IPS-18a (cell line): ENCODE measurements around the gene MTUS2.
"Not testable (repeated sequence)": the region's sequence is repeated elsewhere in the genome, so short reads cannot be mapped to it uniquely, and the experiment has no call there.

Experiments used
- H3K27ac ChIP-seq: one replicate; pipeline ENCODE4 v1.5.1; 2013; ENCODE audit warnings: low read length
- H3K27me3 ChIP-seq: one replicate; pipeline ENCODE4 v1.6.1; 2013; ENCODE audit warnings: mild to moderate bottlenecking, low read length; ENCODE audit not compliant: control insufficient read depth, insufficient read depth
- H3K36me3 ChIP-seq: one replicate; pipeline ENCODE4 v1.6.1; 2013; ENCODE audit warnings: low read depth, low read length; ENCODE audit not compliant: control insufficient read depth
- H3K4me1 ChIP-seq: one replicate; pipeline ENCODE4 v1.6.1; 2013; ENCODE audit warnings: low read depth, low read length; ENCODE audit not compliant: control insufficient read depth
- H3K4me3 ChIP-seq: one replicate; pipeline ENCODE4 v1.5.1; 2013; ENCODE audit warnings: low read length
- H3K9ac ChIP-seq: one replicate; pipeline ENCODE4 v1.6.1; 2013; ENCODE audit warnings: mild to moderate bottlenecking, low read length, moderate library complexity
- H3K9me3 ChIP-seq: one replicate; pipeline ENCODE4 v1.6.1; 2013; ENCODE audit warnings: low read depth, low read length; ENCODE audit not compliant: control insufficient read depth

Gene MTUS2

DNA sequence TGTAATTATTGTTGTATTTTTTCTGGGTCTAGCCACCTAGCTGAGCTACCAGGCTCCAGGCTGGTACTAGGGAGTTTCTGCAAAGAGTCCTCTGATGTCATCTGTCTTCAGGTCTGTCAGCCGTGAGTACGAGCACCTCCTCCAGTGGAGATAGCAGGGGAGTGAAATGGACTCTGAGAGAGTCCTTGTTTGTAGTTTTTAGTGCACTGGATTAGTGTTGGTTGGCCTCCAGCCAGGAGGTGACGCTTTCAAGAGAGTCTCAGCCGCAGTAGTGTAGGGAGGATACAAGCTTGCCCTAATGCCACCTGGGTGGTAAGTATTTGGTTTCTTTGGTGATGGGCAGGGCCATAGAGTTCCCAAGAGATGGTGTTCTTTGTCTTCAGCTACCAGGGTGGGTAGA lies 390.5 kb downstream of the MTUS2 start:
- no peak overlapping the region for H3K4me3 ChIP-seq
- no peak overlapping the region for H3K27ac ChIP-seq
- H3K36me3 ChIP-seq, result no peaks in the 10 kb centered on the region
- H3K9me3 ChIP-seq, result no peaks in the 10 kb centered on the region
- H3K27me3 ChIP-seq, result no peaks in the 10 kb centered on the region
- H3K4me1 ChIP-seq, result no peaks in the 10 kb centered on the region
- H3K9ac ChIP-seq, result no peak overlapping the region

DNA sequence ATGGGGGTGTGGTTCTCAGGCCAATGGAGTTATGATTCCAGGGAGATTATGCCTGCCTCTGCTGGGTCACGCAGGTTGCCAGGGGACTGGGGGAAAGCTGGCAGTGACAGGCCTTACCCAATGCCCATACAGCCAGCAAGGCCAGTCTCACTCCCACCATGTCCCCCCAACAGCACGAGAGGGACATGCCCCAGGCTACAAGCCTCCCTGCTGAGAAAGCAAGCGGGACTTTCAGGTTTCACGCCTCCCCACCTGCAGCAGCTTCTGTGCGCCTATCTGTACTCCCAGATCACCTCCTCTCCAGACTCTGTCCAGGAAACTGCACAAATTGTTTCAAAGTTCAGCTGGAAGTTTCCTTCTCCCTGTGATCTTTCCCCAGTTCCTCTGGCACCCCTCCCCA lies 391.0 kb downstream of the MTUS2 start:
- not testable (repeated sequence) for H3K9ac ChIP-seq, H3K4me1 ChIP-seq, H3K27ac ChIP-seq, H3K9me3 ChIP-seq, H3K4me3 ChIP-seq, H3K36me3 ChIP-seq, H3K27me3 ChIP-seq

DNA sequence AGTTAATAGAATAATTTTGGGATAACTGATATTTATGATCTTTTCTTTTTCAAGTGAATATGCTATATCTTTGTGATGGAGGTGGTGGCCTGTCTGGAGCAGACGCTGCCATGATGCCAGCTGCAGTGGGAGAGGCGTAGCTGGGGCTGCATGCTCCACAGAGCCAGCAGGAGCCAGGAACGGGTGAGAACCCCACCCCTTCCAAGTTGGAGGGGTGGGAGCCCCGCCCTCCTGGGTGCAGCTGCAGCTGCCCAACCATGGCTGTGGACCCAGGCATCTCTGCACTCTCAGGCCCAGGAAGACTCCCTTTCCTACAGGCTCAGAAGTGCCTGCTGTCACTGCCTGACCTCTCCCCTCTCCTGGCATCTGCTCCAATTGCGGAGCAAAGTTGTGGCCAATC lies 402.3 kb downstream of the MTUS2 start:
- Histone ChIP-seq H3K4me3 (no peak overlapping the region), H3K27me3 (no peaks in the 10 kb centered on the region), H3K4me1 (no peaks in the 10 kb centered on the region), H3K9me3 (peaks cover 11% of the 10 kb centered on the region), H3K36me3 (no peaks in the 10 kb centered on the region), H3K27ac (no peak overlapping the region), H3K9ac (no peak overlapping the region)

DNA sequence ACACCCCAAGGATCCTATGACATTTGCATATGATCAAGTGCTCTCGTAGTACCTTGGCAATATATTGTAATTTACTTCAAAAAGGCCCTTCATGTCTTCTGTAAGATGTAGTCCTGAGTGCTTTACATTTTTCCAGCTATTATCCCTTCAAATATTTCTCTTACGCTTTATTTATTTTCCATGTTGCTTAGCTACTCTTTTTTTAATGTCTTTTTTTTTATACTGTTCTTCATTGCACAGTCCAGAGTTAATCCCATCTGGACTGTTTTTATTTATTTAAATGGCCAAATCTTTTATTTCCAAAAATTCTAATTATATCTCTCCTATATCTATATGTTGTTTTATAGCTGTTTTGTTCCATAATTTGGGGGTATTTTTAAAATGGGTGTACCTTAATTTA lies 404.1 kb downstream of the MTUS2 start:
- H3K4me1 ChIP-seq, result no peaks in the 10 kb centered on the region
- no peak overlapping the region for H3K9ac ChIP-seq
- H3K9me3 ChIP-seq, result peaks cover 11% of the 10 kb centered on the region
- H3K27me3 ChIP-seq, result no peaks in the 10 kb centered on the region
- H3K36me3 ChIP-seq, result no peaks in the 10 kb centered on the region
- no peak overlapping the region for H3K4me3 ChIP-seq
- H3K27ac ChIP-seq, result no peak overlapping the region

DNA sequence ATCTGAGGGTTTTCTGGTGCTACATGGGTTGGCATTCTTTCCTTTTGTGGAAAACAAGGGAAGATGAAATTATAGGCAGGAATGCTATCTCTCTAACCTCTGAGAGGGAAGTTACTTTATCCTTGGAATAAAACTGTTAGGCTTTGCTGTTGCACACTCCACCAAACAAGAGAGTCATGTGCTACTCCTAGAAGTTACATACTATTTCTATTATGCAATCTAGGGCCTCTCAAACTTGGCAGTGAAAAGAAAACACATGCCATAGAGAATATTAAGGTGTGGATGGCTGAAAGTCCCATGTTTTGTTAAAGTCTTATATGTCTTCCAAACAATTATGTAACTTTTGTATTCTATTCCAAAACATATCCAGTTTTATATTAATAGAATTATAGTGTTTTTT lies 407.4 kb downstream of the MTUS2 start:
- Histone ChIP-seq H3K9ac (no peak overlapping the region), H3K4me1 (no peaks in the 10 kb centered on the region), H3K9me3 (peaks cover 10% of the 10 kb centered on the region), H3K4me3 (no peak overlapping the region), H3K36me3 (no peaks in the 10 kb centered on the region), H3K27me3 (no peaks in the 10 kb centered on the region), H3K27ac (no peak overlapping the region)

DNA sequence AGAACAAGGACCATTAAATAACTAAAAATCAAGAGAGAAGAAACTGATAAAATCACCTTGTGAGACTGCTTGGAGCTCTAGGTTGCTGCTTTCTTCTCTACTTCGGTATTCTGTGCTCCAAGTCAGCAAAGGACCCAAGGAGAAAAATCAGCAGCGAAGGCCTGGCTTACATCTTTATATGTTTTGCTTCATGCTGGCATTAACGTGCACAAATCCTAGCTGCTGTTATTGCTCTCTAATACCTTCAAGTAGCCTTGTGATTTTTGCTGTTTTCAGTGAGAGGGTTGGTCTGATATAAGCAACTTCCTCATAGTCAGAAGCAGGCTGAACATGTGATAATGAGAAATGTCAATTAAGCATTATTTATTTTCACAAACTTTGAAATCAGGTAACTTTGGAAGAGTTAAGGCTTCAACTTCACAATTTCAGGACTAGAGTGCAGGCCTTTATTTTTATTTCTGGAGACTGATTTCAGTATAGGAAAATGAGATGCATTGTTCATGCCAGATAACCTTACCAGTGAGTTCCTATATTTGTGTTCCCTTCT lies 410.2 kb downstream of the MTUS2 start:
- no peak overlapping the region for H3K9ac ChIP-seq
- H3K27ac ChIP-seq, result no peak overlapping the region
- no peaks in the 10 kb centered on the region for H3K27me3 ChIP-seq
- no peaks in the 10 kb centered on the region for H3K4me1 ChIP-seq
- H3K4me3 ChIP-seq, result no peak overlapping the region
- H3K36me3 ChIP-seq, result no peaks in the 10 kb centered on the region
- H3K9me3 ChIP-seq, result no peaks in the 10 kb centered on the region

DNA sequence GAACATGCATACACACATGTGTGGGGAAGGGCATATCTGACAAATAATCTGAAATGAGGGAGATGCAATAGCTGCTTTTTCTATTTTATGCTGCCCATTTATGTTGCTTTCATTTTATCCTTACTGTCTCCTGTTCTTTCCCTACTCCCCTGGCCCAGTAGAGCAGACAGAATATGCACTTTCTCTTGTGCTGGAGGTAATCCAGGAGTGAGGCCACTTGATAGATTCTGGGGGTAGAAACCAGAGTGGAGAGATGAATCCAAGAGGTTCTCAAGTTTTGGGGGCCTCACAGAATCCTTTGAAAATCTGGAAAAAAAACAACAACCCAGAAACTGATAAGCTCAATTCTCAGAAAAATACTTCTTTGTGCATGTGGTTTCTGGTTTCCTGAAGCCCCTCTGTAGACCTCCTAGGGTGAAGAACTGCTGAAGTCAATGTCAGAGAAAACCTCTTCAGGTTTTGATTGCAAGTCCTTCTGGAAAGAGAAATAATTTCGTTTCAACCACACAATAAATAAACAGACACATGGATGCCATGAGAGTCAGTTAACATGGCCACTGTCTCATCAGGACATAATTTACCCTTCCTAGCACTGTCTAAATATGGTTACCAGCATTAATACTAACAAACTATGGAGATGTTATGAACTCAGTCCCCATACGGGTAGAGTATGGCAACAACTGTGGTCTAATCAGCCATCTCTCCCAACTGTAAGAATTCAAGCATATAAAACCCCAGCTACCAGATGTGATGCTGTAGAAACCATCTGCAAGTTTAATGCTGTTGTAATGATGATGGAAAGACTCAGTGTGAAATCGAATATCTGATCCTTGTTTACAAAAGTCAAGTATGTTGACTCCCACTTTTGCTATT lies 419.8 kb downstream of the MTUS2 start:
- no peaks in the 10 kb centered on the region for H3K36me3 ChIP-seq
- H3K9ac ChIP-seq, result no peak overlapping the region
- no peak overlapping the region for H3K4me3 ChIP-seq
- H3K27ac ChIP-seq, result no peak overlapping the region
- no peaks in the 10 kb centered on the region for H3K27me3 ChIP-seq
- no peaks in the 10 kb centered on the region for H3K9me3 ChIP-seq
- H3K4me1 ChIP-seq, result peaks cover 4% of the 10 kb centered on the region

DNA sequence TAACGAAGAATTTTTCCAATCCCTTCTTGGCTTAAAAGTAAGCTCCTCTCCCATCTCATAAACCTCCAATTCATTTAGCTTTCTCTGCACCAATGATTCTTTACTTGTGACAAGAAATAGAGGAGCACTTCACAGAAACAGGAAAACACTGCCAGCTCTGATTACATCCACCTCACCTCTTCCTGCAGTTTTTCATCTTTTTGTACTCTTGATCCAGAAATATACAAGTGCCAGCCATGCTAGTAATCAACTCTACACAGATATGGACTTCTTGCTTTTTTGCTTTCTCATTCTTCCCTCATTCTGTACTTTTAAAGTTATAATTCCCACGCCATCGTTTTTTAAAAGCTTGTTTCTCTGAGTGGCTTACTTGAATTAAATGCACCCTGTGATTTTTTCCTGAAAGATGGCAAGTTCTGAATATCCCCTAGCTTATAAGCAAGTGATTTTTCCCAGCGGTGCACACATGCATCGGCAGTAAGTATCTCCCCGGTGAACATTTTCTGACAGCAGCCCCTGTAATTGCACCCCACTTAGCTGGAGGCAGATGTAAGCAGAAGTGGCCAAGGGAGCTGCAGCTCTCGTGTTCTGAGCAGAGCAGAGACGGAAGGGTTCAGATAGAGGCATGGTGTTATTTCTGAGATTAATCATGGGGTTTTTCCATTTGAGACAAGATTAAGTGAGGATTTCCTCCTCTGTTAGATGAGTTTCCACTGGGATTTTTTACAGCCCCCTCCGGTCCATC lies 434.7 kb downstream of the MTUS2 start:
- Histone ChIP-seq H3K27ac (no peak overlapping the region), H3K9ac (no peak overlapping the region), H3K4me3 (no peak overlapping the region), H3K9me3 (no peaks in the 10 kb centered on the region), H3K36me3 (no peaks in the 10 kb centered on the region), H3K27me3 (no peaks in the 10 kb centered on the region), H3K4me1 (no peaks in the 10 kb centered on the region)

DNA sequence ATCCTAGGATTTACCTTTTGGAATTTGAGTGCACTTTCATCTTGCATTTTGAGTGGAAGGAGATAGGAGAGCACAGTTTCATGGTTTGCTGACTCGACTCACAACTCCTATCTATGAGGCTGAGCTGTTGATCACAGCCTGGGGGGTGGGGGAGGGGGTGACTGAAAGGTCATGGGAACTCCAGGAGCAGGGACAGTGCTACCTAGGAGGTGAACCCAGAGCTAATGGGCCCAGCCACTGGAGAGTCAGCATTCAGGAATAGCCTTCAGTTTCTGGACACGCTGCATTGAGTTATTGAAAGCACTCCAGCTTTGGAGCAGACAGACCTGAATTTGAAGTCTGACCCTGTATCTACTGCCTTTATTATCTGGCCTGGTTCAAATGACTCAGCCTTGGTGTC lies 435.4 kb downstream of the MTUS2 start:
- Histone ChIP-seq H3K9ac (no peak overlapping the region), H3K27me3 (no peaks in the 10 kb centered on the region), H3K36me3 (no peaks in the 10 kb centered on the region), H3K9me3 (no peaks in the 10 kb centered on the region), H3K4me3 (no peak overlapping the region), H3K27ac (no peak overlapping the region), H3K4me1 (no peaks in the 10 kb centered on the region)

DNA sequence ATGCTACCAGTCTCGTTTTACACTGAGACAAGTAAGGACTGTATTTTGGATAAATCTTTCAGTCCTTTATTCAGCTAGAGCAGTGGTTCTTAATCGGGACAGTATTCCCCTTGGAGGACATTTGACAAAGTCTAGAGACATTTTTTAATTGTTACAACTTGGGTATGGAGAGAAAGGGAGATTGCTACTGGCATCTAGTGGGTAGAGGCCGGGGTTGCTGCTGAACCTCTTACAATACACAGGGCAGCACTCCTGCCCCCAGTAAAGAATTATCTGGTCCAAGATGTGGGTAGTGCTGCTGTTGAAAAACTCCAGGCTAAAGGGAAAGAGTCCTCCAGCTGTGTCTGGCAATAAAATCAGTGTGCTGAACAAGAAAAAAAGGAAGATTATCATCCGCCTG lies 440.5 kb downstream of the MTUS2 start:
- Histone ChIP-seq H3K27me3 (no peaks in the 10 kb centered on the region), H3K36me3 (no peaks in the 10 kb centered on the region), H3K27ac (no peak overlapping the region), H3K9ac (no peak overlapping the region), H3K9me3 (no peaks in the 10 kb centered on the region), H3K4me3 (no peak overlapping the region), H3K4me1 (no peaks in the 10 kb centered on the region)

DNA sequence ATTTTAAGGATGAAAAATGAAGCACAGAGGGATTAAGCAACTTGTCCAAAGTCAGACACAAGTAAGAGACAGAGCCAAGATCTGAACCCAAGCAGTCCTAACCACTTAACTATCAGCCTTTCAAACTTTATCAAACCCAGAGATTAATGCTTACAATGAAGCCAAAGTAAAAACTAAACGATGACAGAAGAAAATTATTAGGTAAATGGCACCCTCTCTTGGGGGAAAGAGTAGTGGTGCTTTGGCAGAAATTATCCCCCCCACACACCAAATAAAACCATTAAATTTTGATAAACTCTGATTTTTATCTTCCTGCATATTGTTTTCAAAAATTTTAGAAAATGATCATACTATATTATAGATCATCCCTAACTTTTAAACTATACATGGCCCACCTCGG lies 446.1 kb downstream of the MTUS2 start:
- Histone ChIP-seq H3K4me1 (no peaks in the 10 kb centered on the region), H3K27me3 (no peaks in the 10 kb centered on the region), H3K4me3 (no peak overlapping the region), H3K9me3 (no peaks in the 10 kb centered on the region), H3K36me3 (no peaks in the 10 kb centered on the region), H3K27ac (no peak overlapping the region), H3K9ac (no peak overlapping the region)
